AG10803 (cell line): ENCODE measurements around the gene KCNIP2.

Source experiments
- DNase-seq: peaks from one replicate; pipeline ENCODE4 v3.0.0; 2010; ENCODE audit warnings: low read depth
- H3K4me3 ChIP-seq: 2 replicates; pipeline ENCODE4 v1.5.1; 2011; ENCODE audit warnings: mild to moderate bottlenecking, low read length, control low read depth
- TF ChIP-seq, protein P1 (sequence below): conservative IDR thresholded peaks from 2 replicates; pipeline ENCODE4 v1.5.1; 2011; ENCODE audit warnings: mild to moderate bottlenecking, low read length, control low read depth, inconsistent platforms

KCNIP2 gene

DNA sequence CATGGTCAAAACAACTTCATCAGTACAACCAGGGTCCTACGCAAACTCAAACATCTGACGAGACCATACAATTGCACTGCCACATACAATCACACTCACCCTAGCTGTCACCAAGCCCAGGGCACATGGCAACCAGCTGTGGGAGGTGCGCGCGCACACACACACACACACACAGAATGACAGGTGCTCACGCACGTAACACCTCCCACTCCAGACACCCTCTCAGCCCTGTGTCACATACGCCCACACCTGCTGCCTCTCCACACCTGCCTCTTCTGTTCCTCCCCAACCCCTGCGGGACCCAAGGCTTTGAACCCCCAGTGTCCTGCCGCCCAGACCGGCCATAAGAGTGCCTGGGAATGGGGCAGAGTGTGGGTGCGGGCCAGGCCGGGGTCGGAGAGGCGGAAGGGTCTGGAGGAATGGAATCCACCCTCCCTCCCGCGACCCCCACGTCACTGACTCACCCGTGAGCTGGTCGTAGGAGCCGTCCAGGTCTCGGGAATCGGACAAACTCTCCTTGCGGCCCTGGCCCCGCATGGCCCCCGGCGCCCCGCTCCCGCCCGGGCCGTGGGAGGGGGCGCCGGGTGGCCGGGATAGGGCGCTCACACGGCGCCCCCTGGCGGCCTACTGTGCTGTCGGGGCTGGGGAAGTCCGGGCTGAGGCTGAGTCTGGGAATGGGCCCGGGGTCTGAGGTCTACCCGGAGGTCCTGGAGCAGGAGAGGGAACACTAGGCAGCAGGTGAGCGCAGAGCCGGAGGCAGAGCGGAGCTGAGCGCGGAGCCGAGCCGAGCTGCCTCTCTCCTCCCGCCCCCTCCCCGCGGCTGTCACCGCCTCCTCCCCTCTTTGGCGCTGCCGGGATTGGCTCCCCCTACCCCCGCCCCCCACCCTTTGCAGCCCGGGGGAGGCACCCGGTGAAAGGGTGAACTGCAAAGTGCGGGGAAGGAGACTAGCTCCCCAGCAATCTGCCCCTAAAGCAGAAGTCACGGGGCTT is at the start of gene KCNIP2:
Gene KCNIP2 (minus strand): TSS at position 769 of the 990 bp plus-strand sequence. CDS start 232 bp downstream, at position 537.
- no peak for DNase-seq
- TF ChIP-seq, protein P1, sequence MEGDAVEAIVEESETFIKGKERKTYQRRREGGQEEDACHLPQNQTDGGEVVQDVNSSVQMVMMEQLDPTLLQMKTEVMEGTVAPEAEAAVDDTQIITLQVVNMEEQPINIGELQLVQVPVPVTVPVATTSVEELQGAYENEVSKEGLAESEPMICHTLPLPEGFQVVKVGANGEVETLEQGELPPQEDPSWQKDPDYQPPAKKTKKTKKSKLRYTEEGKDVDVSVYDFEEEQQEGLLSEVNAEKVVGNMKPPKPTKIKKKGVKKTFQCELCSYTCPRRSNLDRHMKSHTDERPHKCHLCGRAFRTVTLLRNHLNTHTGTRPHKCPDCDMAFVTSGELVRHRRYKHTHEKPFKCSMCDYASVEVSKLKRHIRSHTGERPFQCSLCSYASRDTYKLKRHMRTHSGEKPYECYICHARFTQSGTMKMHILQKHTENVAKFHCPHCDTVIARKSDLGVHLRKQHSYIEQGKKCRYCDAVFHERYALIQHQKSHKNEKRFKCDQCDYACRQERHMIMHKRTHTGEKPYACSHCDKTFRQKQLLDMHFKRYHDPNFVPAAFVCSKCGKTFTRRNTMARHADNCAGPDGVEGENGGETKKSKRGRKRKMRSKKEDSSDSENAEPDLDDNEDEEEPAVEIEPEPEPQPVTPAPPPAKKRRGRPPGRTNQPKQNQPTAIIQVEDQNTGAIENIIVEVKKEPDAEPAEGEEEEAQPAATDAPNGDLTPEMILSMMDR = peak; percentile 30
- H3K4me3 ChIP-seq = no peak within 1 kb of the TSS

DNA sequence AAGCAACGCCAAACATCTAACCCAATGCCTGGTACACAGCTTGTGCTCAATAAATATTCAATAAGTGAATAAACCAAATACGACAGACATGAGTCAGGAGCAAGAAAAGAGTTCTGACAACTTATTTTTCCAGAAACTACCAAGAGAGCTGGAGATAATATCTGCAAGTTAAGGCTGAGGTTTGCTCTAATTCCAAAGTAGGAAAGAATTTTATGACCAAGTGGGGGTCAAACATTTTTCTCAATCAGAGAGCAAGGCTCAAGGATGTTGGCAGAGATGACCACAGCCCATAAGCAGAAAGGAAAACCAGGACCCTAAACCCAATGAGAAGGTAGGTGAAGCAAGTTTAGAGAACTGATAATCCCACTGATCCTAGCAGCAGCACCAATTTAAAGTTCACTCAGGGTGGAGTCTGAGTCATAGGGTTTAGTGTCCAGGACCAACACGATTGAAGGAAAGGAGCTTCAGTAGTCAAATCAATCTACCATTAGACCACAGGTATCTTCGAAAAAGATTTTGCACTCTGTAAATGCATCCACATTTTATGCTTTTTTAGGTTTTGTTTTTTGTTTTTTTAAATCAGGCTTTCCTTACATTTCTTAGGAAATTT is 49.3 kb upstream of the KCNIP2 start:
- peak; percentile 5 for DNase-seq
- TF ChIP-seq, protein P1 = no peak
- no peak overlapping the region for H3K4me3 ChIP-seq

GRCh38 chr10:101889256-101890210 is 45.9 kb upstream of the KCNIP2 start:
- DNase-seq = peak; percentile 72
- TF ChIP-seq, protein P1 = peak; percentile 94
- H3K4me3 ChIP-seq = no peak overlapping the region

DNA sequence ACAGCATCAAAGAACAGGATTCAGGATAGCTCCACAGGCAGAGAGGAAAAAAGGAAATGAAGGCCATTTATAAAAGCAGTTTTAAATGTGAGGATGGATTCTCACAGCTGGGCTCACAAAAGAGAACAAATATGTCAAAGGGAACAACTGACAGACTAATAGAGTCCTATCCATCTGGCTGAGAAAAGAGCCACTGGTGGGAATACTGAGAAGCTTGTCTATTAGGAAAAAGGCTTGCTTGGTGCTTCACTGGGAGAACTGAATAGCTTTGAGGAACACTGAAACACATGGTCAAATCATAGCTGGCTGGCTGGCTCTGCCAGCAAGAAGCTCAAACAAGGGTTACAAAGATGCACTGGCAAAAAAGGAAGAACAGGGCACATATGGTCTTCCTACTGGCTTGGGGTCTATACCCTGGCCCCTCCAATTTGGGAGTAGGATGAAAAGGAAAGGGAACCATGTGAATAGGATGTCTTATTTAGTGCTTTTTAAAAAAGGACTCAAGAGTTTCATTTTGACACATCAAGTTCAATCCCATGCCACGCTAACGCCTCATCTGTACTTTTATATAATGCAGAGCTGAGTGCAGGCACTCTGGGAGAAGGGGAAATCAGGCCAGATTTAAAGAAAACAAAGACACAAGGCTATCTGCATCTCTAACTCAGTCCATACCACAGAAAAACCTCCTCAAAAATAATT is 44.8 kb upstream of the KCNIP2 start:
- TF ChIP-seq, protein P1 = no peak
- no peak overlapping the region for H3K4me3 ChIP-seq
- no peak for DNase-seq

GRCh38 chr10:101887775-101888174 is 44.2 kb upstream of the KCNIP2 start:
- TF ChIP-seq, protein P1 = no peak

More at GRCh38 chr10:101887775-101888174, 44.2 kb upstream of the KCNIP2 start:
- H3K4me3 ChIP-seq = no peak overlapping the region
- no peak for DNase-seq
